ENCODE data around the gene ZEB1. TPM values are rescaled to one million over a fixed set of nuclear protein-coding genes. Genes with fewer than 3 reads are reported as not detected.

ZEB1 gene
- total and polyA plus RNA-seq, 9 donors = 11.0 to 48.4 (median 40.2) TPM

DNA sequence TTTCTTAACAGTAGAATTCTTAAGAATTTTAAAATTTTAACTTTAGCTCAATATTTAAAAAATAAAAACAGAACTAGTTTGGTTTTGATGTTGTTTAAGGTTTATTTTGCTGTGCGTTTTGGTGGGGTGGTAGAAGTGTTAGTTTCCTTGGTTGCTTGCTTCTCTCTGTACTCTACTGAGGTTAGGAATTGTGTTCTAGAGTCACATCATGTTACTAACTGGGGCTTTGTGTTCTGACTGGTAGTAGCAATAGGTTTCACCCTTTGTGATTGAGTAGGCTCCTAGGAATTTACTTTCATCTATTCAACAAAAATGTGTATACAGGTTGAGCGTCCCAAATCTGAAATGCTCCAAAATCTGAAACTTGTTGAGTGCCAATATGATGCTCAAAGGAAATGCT is 99.5 kb downstream of the ZEB1 start:
- TF ChIP-seq, protein P1, sequence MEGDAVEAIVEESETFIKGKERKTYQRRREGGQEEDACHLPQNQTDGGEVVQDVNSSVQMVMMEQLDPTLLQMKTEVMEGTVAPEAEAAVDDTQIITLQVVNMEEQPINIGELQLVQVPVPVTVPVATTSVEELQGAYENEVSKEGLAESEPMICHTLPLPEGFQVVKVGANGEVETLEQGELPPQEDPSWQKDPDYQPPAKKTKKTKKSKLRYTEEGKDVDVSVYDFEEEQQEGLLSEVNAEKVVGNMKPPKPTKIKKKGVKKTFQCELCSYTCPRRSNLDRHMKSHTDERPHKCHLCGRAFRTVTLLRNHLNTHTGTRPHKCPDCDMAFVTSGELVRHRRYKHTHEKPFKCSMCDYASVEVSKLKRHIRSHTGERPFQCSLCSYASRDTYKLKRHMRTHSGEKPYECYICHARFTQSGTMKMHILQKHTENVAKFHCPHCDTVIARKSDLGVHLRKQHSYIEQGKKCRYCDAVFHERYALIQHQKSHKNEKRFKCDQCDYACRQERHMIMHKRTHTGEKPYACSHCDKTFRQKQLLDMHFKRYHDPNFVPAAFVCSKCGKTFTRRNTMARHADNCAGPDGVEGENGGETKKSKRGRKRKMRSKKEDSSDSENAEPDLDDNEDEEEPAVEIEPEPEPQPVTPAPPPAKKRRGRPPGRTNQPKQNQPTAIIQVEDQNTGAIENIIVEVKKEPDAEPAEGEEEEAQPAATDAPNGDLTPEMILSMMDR (IDR thresholded peaks at IDR 0.05) = no peak
- TF ChIP-seq POLR2A (IDR thresholded peaks at IDR 0.05) (no peak), EP300 (IDR thresholded peaks at IDR 0.05) (no peak)
- WGBS, 3 donors = 95 to 98% (median 95%) methylated on average over 2 of the region's 2 CpGs
- no peak for DNase-seq
- Histone ChIP-seq H3K36me3 (no peaks in the 10 kb centered on the region), H3K4me1 (ENCODE audit: insufficient read depth) (peaks cover 9% of the 10 kb centered on the region), H3K27me3 (no peaks in the 10 kb centered on the region), H3K27ac (no peak overlapping the region), H3K4me3 (no peak overlapping the region), H3K9me3 (no peaks in the 10 kb centered on the region)
- intact Hi-C loops (cut with DNase I) = no loop called here

DNA sequence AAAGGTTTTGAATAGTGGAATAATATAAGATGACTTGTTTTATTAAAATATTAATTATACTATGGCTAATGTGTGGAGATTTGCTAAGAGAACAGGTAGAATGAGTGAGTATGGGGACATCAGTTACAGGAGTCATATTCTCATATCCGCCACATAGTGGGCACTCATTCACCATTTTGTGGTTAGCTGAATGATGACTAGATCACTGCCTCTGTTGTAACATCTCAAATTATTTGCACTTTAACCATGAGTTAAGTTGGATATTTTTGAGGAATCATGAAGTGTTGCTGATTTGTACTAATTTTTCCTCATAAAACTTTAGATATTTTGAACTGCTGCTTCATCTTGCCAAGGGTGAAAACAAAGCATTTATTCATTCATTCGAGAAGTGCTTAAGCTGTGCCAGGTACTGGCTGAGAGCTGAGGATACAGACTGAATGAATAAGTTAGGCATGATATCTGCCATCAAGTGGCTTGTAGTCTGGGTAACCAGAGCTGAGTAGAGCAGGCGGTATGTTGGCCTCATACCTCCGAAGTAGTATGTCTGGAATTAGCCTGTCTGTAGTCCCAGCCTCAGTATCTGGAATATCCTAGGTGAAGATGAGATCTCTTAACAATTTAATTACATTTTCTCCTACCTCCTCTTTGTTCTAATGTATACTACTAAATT is 100.5 kb downstream of the ZEB1 start:
- DNase-seq = no peak
- no peak for TF ChIP-seq EP300 (IDR thresholded peaks at IDR 0.05)
- TF ChIP-seq, protein P1 (IDR thresholded peaks at IDR 0.05) = no peak
- no peak overlapping the region for H3K27ac ChIP-seq
- WGBS, 3 donors = 79 to 85% (median 80%) methylated on average over 4 of the region's 4 CpGs
- no peak overlapping the region for H3K4me3 ChIP-seq
- peaks cover 9% of the 10 kb centered on the region for H3K4me1 ChIP-seq (ENCODE audit: insufficient read depth)
- intact Hi-C loops (cut with DNase I) = no loop called here
- no peaks in the 10 kb centered on the region for H3K36me3 ChIP-seq
- H3K27me3 ChIP-seq = no peaks in the 10 kb centered on the region
- H3K9me3 ChIP-seq = no peaks in the 10 kb centered on the region

DNA sequence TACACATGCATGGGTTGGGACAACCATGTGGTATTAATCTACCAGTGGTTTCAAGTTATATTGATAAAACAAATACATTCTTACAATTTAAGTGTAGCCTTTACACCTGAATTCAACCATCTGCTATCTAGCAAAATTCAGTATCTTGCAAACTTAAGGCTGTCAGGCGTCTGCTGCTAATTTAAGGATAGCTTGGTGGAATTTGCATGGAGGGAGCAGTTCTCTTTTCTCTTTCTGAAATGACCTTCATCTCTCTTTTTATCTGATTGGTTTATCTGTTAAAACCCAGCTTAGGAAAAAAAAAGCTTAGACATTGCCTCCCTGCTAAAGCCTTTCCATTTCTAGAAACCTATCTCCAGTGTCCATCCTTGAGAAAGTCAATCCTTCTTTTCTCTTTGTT is 102.3 kb downstream of the ZEB1 start:
- no peaks in the 10 kb centered on the region for H3K36me3 ChIP-seq
- no peak for TF ChIP-seq POLR2A (IDR thresholded peaks at IDR 0.05)
- WGBS, 3 donors = 88 to 96% (median 92%) methylated on average over 1 of the region's 1 CpG
- H3K9me3 ChIP-seq = no peaks in the 10 kb centered on the region
- H3K4me1 ChIP-seq (ENCODE audit: insufficient read depth) = peaks cover 10% of the 10 kb centered on the region
- no peak overlapping the region for H3K4me3 ChIP-seq
- no peak for DNase-seq
- no peak overlapping the region for H3K27ac ChIP-seq
- no peaks in the 10 kb centered on the region for H3K27me3 ChIP-seq
- intact Hi-C loops (cut with DNase I) = no loop called here

DNA sequence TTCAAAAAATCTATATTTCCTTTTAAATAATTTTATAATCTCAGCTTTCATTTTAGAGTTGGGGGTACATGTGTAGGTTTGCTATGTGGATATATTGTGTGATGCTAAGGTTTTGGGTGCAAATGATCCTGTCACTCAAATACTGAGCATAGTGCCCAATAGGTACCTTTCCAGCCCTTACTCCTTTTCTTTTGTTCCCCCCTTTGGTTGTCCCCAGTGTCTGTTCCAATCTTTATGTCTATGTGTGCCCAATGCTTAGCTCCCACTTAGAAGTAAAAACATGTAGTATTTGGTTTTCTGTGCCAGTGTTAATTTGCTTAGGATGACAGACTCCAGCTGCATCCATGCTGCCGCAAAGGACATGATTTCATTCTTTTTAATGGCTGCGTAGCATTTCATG is 103.6 kb downstream of the ZEB1 start:
- H3K36me3 ChIP-seq = no peaks in the 10 kb centered on the region
- no peak overlapping the region for H3K4me3 ChIP-seq
- intact Hi-C loops (cut with DNase I) = no loop called here
- H3K27me3 ChIP-seq = no peaks in the 10 kb centered on the region
- no peaks in the 10 kb centered on the region for H3K9me3 ChIP-seq
- WGBS, 3 donors = 97 to 99% (median 99%) methylated on average over 2 of the region's 2 CpGs
- no peak overlapping the region for H3K27ac ChIP-seq
- no peak for DNase-seq
- H3K4me1 ChIP-seq (ENCODE audit: insufficient read depth) = peaks cover 10% of the 10 kb centered on the region
- TF ChIP-seq, protein P1 (IDR thresholded peaks at IDR 0.05) = no peak
- no peak for TF ChIP-seq POLR2A (IDR thresholded peaks at IDR 0.05)
- no peak for TF ChIP-seq EP300 (IDR thresholded peaks at IDR 0.05)

DNA sequence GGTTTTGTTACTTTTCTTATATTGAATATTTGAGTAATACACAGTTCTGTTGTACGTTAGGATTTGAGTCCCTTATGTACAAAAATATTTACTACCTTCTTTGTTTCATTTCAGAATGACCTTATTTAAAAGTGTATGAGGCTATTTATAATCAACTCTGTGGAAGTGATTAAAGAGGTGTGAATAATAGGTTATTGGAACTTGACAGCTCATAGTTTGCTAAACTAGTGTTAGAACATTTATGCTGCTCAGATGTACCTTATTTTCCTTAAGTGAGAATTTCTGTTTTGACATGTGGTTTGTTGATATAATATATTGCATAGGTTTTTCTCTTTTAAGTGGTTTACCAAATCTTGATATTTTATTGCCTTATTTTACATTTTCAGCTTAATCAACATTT is 105.5 kb downstream of the ZEB1 start:
- Histone ChIP-seq H3K4me3 (no peak overlapping the region), H3K36me3 (no peaks in the 10 kb centered on the region), H3K27me3 (no peaks in the 10 kb centered on the region), H3K9me3 (no peaks in the 10 kb centered on the region), H3K4me1 (ENCODE audit: insufficient read depth) (peaks cover 8% of the 10 kb centered on the region), H3K27ac (no peak overlapping the region)
- whole genome bisulfite sequencing, 3 donors = 89 to 94% (median 93%) methylated on average over 1 of the region's 1 CpG
- intact Hi-C loops (cut with DNase I) = no loop called here
- no peak for DNase-seq
- TF ChIP-seq EP300 (IDR thresholded peaks at IDR 0.05) (no peak), POLR2A (IDR thresholded peaks at IDR 0.05) (no peak)
- TF ChIP-seq, protein P1 (IDR thresholded peaks at IDR 0.05) = no peak

Data from ovary (tissue), 9 donors.